CD8-positive, alpha-beta memory T cell (primary cell): ENCODE results near the gene MEX3D. TPM values are rescaled to one million over a fixed set of nuclear protein-coding genes. Genes with fewer than 3 reads are reported as not detected.

Source experiments
- CTCF ChIA-PET: fragments of 350-600 bp; sonication (Branson Sonifier 250); formaldehyde crosslinking; loops from one replicate; lab custom pipeline; 2021; ENCODE audit warnings: antibody characterized with exemption; lab: Charles Lee
- POLR2A ChIA-PET: fragments of 350-600 bp; sonication (Branson Sonifier 250); formaldehyde crosslinking; loops from one replicate; lab custom pipeline; 2021; ENCODE audit warnings: antibody characterized with exemption; lab: Charles Lee
- DNase-seq, 5 donors: peaks; one replicate each; pipeline versions ENCODE4 v3.0.0 to v3.0.0-alpha.2; 2020 to 2022; ENCODE audit warnings: mixed read lengths in 1 of 5
- H3K27ac ChIP-seq: one replicate; pipeline ENCODE4 v1.7.0; 2013; ENCODE audit warnings: low read depth, mild to moderate bottlenecking, low read length, moderate library complexity
- H3K27me3 ChIP-seq: 2 replicates; pipeline ENCODE4 v1.7.0; 2013; ENCODE audit warnings: low read length, mild to moderate bottlenecking; ENCODE audit not compliant: insufficient read depth, poor library complexity, severe bottlenecking
- H3K36me3 ChIP-seq: 2 replicates; pipeline ENCODE4 v1.7.0; 2013; ENCODE audit warnings: mild to moderate bottlenecking, low read length, moderate library complexity; ENCODE audit not compliant: insufficient read depth
- H3K4me1 ChIP-seq: 2 replicates; pipeline ENCODE4 v1.7.0; 2013; ENCODE audit warnings: mild to moderate bottlenecking, low read length, moderate library complexity; ENCODE audit not compliant: insufficient read depth
- H3K4me3 ChIP-seq: 2 replicates; pipeline ENCODE4 v1.7.0; 2013; ENCODE audit warnings: mild to moderate bottlenecking, low read length
- H3K9me3 ChIP-seq: 2 replicates; pipeline ENCODE4 v1.7.0; 2013; ENCODE audit warnings: mild to moderate bottlenecking, low read length
- H3K27ac Mint-ChIP-seq, 8 donors: one replicate each; pipeline ENCODE4 v1.8.0; 2020 to 2021; ENCODE audit warnings: mixed read lengths in 8 of 8, mild to moderate bottlenecking in 6 of 8, inconsistent platforms in 3 of 8, moderate library complexity in 3 of 8
- H3K27me3 Mint-ChIP-seq, 2 donors: one replicate each; pipeline ENCODE4 v1.8.0; 2020 to 2021; ENCODE audit warnings: mixed read lengths in 2 of 2, mild to moderate bottlenecking in 1 of 2, moderate library complexity in 1 of 2
- H3K36me3 Mint-ChIP-seq, 3 donors: one replicate each; pipeline ENCODE4 v1.8.0; 2020 to 2021; ENCODE audit warnings: mixed read lengths in 3 of 3, inconsistent platforms in 1 of 3, mild to moderate bottlenecking in 1 of 3
- H3K4me1 Mint-ChIP-seq, 3 donors: one replicate each; pipeline ENCODE4 v1.8.0; 2020 to 2021; ENCODE audit warnings: mixed read lengths in 3 of 3, inconsistent platforms in 1 of 3, mild to moderate bottlenecking in 1 of 3
- H3K4me3 Mint-ChIP-seq, 7 donors: one replicate each; pipeline ENCODE4 v1.8.0; 2020 to 2021; ENCODE audit warnings: mixed read lengths in 7 of 7, mild to moderate bottlenecking in 6 of 7, moderate library complexity in 4 of 7, inconsistent platforms in 2 of 7
- H3K9me3 Mint-ChIP-seq, 5 donors: one replicate each; pipeline ENCODE4 v1.8.0; 2020 to 2022; ENCODE audit warnings: mixed read lengths in 5 of 5, mild to moderate bottlenecking in 3 of 5, moderate library complexity in 2 of 5, inconsistent platforms in 1 of 5
- polyA plus RNA-seq: library from polyadenylated mRNA; unstranded; fragments of 300-500 nt; fragmentation: Illumina TruSeq; gene quantifications from one replicate; pipeline ENCODE4 v1.2.3, GENCODE V29; 2021
- total RNA-seq, 2 experiments: library from RNA; stranded (reverse); gene quantifications; one replicate each; pipeline ENCODE4 v1.2.3, GENCODE V29; 2021

Gene MEX3D
- total and polyA plus RNA-seq, 3 experiments from 2014 or later: 10.8 TPM; not detected in 1

GRCh38 chr19:1605236-1606137 is 37.4 kb upstream of the MEX3D start, which contains the start of gene UQCR11:
Gene UQCR11, minus strand, starts transcription at chr19:1605462. Its CDS starts 53 bp downstream, at chr19:1605409.
- no peaks in the 10 kb centered on the region for H3K27me3 ChIP-seq
- H3K9me3 Mint-ChIP-seq: no peaks in the 10 kb centered on the region
- peak within 1 kb of the TSS; percentile 98 for H3K4me3 ChIP-seq
- H3K4me1 ChIP-seq: peaks cover 54% of the 10 kb centered on the region
- peak within 1 kb of the TSS; percentile 79 for H3K27ac ChIP-seq
- ChIA-PET POLR2A (interaction anchor here (0.5 to 2.9 kb wide), 7 partner anchors 13 to 622 kb away, joined by 3 to 29 read pairs (median 3); partner anchors contain the start of genes CIRBP, MBD3 and TCF3), CTCF (interaction anchor here (0.8 to 6.0 kb wide), 12 partner anchors 12 to 232 kb away, joined by 3 to 29 read pairs (median 3); partner anchors contain the start of genes MBD3 and TCF3)
- peak within 1 kb of the TSS; percentile 94 to 100 (median 99) for H3K4me3 Mint-ChIP-seq
- peak; percentile 89 to 94 (median 90) for DNase-seq
- peak within 1 kb of the TSS; percentile 98 to 100 (median 100) for H3K27ac Mint-ChIP-seq
- no peaks in the 10 kb centered on the region for H3K9me3 ChIP-seq
- peaks cover 3% of the 10 kb centered on the region for H3K36me3 ChIP-seq
- peaks cover 0 to 18% (median 0%) of the 10 kb centered on the region in 3 donors for H3K36me3 Mint-ChIP-seq
- peaks cover 0 to 4% of the 10 kb centered on the region in 2 donors for H3K27me3 Mint-ChIP-seq
- peaks cover 42 to 72% (median 48%) of the 10 kb centered on the region in 3 donors for H3K4me1 Mint-ChIP-seq

- Mint-ChIP-seq H3K36me3 (peaks cover 0 to 43% (median 0%) of the 10 kb centered on the region in 3 donors), H3K27me3 (peaks cover 0 to 4% of the 10 kb centered on the region in 2 donors), H3K9me3 (no peaks in the 10 kb centered on the region), H3K4me3 (peak overlapping the region in 5 of 7 donors; percentile 19 to 85 (median 66)), H3K4me1 (peaks cover 27 to 47% (median 30%) of the 10 kb centered on the region in 3 donors), H3K27ac (peak overlapping the region in 2 of 8 donors; percentile 50 to 79)
- no peak overlapping the region for H3K4me3 ChIP-seq
- no peak overlapping the region for H3K27ac ChIP-seq
- ChIA-PET CTCF (interaction anchor here (1.4 kb wide), 1 partner anchor 9 kb away, joined by 4 read pairs; no protein-coding TSS in a partner anchor), POLR2A (interaction anchor here (1.4 kb wide), 1 partner anchor 9 kb away, joined by 4 read pairs; the partner anchor contains the start of gene MBD3)
- H3K4me1 ChIP-seq: peaks cover 31% of the 10 kb centered on the region
- H3K27me3 ChIP-seq: no peaks in the 10 kb centered on the region
- no peak for DNase-seq
- H3K36me3 ChIP-seq: peaks cover 14% of the 10 kb centered on the region
- H3K9me3 ChIP-seq: no peaks in the 10 kb centered on the region
Measured at GRCh38 chr19:1602091-1602707, 34.1 kb upstream of the MEX3D start.

GRCh38 chr19:1601613-1602064 is 33.5 kb upstream of the MEX3D start:
- Mint-ChIP-seq H3K36me3 (peaks cover 0 to 47% (median 0%) of the 10 kb centered on the region in 3 donors), H3K27me3 (peaks cover 0 to 4% of the 10 kb centered on the region in 2 donors), H3K27ac (peak overlapping the region in 3 of 8 donors; percentile 32 to 79 (median 70)), H3K4me3 (peak overlapping the region in 3 of 7 donors; percentile 18 to 65 (median 25)), H3K9me3 (no peaks in the 10 kb centered on the region), H3K4me1 (peaks cover 25 to 41% (median 30%) of the 10 kb centered on the region in 3 donors)
- H3K4me1 ChIP-seq: peaks cover 27% of the 10 kb centered on the region
- H3K9me3 ChIP-seq: no peaks in the 10 kb centered on the region
- no peak for DNase-seq
- ChIA-PET POLR2A (interaction anchor here (1.4 kb wide), 1 partner anchor 9 kb away, joined by 4 read pairs; the partner anchor contains the start of gene MBD3), CTCF (no interaction called here)
- H3K27me3 ChIP-seq: no peaks in the 10 kb centered on the region
- no peak overlapping the region for H3K27ac ChIP-seq
- no peak overlapping the region for H3K4me3 ChIP-seq
- H3K36me3 ChIP-seq: peaks cover 16% of the 10 kb centered on the region

- no peak overlapping the region for H3K4me3 Mint-ChIP-seq
- H3K27ac ChIP-seq: no peak overlapping the region
- ChIA-PET POLR2A (no interaction called here), CTCF (interaction anchor here (1.3 kb wide), 1 partner anchor 227 kb away, joined by 3 read pairs; no protein-coding TSS in a partner anchor)
- H3K9me3 ChIP-seq: no peaks in the 10 kb centered on the region
- peaks cover 0 to 47% (median 0%) of the 10 kb centered on the region in 3 donors for H3K36me3 Mint-ChIP-seq
- peaks cover 16% of the 10 kb centered on the region for H3K36me3 ChIP-seq
- H3K4me1 ChIP-seq: peaks cover 16% of the 10 kb centered on the region
- H3K27me3 ChIP-seq: no peaks in the 10 kb centered on the region
- no peak overlapping the region for H3K4me3 ChIP-seq
- H3K27ac Mint-ChIP-seq: no peak overlapping the region
- no peaks in the 10 kb centered on the region for H3K27me3 Mint-ChIP-seq
- no peak for DNase-seq
- no peaks in the 10 kb centered on the region for H3K9me3 Mint-ChIP-seq
- H3K4me1 Mint-ChIP-seq: peaks cover 13 to 27% (median 21%) of the 10 kb centered on the region in 3 donors
Measured at GRCh38 chr19:1599460-1599846, 31.3 kb upstream of the MEX3D start.

- Histone ChIP-seq H3K4me3 (no peak overlapping the region), H3K27ac (no peak overlapping the region), H3K4me1 (peaks cover 11% of the 10 kb centered on the region), H3K27me3 (no peaks in the 10 kb centered on the region), H3K9me3 (no peaks in the 10 kb centered on the region), H3K36me3 (peaks cover 16% of the 10 kb centered on the region)
- ChIA-PET POLR2A (no interaction called here), CTCF (interaction anchor here (1.3 kb wide), 1 partner anchor 227 kb away, joined by 3 read pairs; no protein-coding TSS in a partner anchor)
- Mint-ChIP-seq H3K27me3 (no peaks in the 10 kb centered on the region), H3K27ac (peak overlapping the region in 2 of 8 donors; percentile 58 to 87), H3K9me3 (no peaks in the 10 kb centered on the region), H3K4me1 (peaks cover 8 to 22% (median 17%) of the 10 kb centered on the region in 3 donors), H3K4me3 (peak overlapping the region in 1 of 7 donors; percentile 10), H3K36me3 (peaks cover 0 to 47% (median 0%) of the 10 kb centered on the region in 3 donors)
- DNase-seq: no peak
Measured at GRCh38 chr19:1598777-1599459, 30.8 kb upstream of the MEX3D start.

- POLR2A ChIA-PET: interaction anchor here (0.6 to 1.6 kb wide), 6 partner anchors 8 to 58 kb away, joined by 4 to 21 read pairs (median 5); partner anchors contain the start of genes MEX3D and UQCR11
- H3K27ac ChIP-seq: peak overlapping the region; percentile 62
- CTCF ChIA-PET: interaction anchor here (0.6 to 1.2 kb wide), 4 partner anchors 9 to 47 kb away, joined by 3 to 4 read pairs (median 4); no protein-coding TSS in a partner anchor
- no peak for DNase-seq
- Mint-ChIP-seq H3K27ac (peak overlapping the region in 4 of 8 donors; percentile 71 to 91 (median 87)), H3K4me1 (peaks cover 14 to 20% (median 15%) of the 10 kb centered on the region in 3 donors), H3K36me3 (peaks cover 0 to 24% (median 0%) of the 10 kb centered on the region in 3 donors), H3K9me3 (no peaks in the 10 kb centered on the region), H3K27me3 (no peaks in the 10 kb centered on the region), H3K4me3 (peak overlapping the region; percentile 86 to 94 (median 89))
- H3K36me3 ChIP-seq: peaks cover 9% of the 10 kb centered on the region
- H3K4me3 ChIP-seq: peak overlapping the region; percentile 74
- H3K27me3 ChIP-seq: no peaks in the 10 kb centered on the region
- H3K9me3 ChIP-seq: no peaks in the 10 kb centered on the region
- H3K4me1 ChIP-seq: peaks cover 13% of the 10 kb centered on the region
Measured at GRCh38 chr19:1593501-1593772, 25.3 kb upstream of the MEX3D start.
